Peyer's patch (tissue), 4 donors: ENCODE results near the gene BLVRA.

Experiments used
- POLR2A ChIP-seq, 2 donors: fragments of 450-650 bp; IDR thresholded peaks; one replicate each; pipeline ENCODE4 v1.5.1; 2017; ENCODE audit warnings: antibody characterized with exemption in 2 of 2, mild to moderate bottlenecking in 2 of 2, moderate library complexity in 2 of 2
- TF ChIP-seq, protein P1 (sequence below), 6 experiments: fragments of 450-650 bp in 4 of 6; fragments of 200-600 bp in 2 of 6; sonication (generic) in 1 of 6; IDR thresholded peaks; one replicate each; pipeline ENCODE4 v1.5.1; 2017 to 2019; ENCODE audit warnings: antibody characterized with exemption in 6 of 6, mild to moderate bottlenecking in 3 of 6, moderate library complexity in 1 of 6

DNA sequence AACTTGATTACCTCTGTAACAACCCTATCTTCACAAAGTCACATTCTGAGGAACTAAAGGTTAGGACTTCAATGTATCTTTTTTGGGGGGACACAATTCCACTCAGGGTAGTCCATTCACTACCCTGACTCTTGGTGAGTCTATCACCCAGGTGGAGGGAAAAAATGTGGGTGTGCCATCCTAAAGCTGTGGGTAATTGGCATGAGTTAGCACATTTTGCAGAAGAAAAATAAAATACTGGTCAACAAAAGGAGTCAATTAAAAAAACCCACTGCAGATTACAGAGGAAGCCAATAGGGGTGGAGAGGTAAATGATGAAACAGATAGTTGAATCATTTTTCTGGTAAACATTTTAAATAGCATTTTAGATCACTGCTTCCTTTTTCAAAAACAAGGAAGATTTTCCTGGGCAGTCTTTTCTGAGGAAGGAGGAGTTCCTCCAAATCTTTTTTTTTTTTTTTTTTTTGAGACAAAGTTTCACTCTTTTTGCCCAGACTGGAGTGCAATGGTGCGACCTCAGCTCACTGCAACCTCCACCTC lies 5.1 kb upstream of the BLVRA start:
- TF ChIP-seq, protein P1, sequence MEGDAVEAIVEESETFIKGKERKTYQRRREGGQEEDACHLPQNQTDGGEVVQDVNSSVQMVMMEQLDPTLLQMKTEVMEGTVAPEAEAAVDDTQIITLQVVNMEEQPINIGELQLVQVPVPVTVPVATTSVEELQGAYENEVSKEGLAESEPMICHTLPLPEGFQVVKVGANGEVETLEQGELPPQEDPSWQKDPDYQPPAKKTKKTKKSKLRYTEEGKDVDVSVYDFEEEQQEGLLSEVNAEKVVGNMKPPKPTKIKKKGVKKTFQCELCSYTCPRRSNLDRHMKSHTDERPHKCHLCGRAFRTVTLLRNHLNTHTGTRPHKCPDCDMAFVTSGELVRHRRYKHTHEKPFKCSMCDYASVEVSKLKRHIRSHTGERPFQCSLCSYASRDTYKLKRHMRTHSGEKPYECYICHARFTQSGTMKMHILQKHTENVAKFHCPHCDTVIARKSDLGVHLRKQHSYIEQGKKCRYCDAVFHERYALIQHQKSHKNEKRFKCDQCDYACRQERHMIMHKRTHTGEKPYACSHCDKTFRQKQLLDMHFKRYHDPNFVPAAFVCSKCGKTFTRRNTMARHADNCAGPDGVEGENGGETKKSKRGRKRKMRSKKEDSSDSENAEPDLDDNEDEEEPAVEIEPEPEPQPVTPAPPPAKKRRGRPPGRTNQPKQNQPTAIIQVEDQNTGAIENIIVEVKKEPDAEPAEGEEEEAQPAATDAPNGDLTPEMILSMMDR (IDR thresholded peaks at IDR 0.05), result no peak
- TF ChIP-seq POLR2A (IDR thresholded peaks at IDR 0.05), result no peak
